CD8-positive, alpha-beta memory T cell (primary cell): ENCODE measurements around the gene CYB5B. TPM values are rescaled to one million over a fixed set of nuclear protein-coding genes. Genes with fewer than 3 reads are reported as not detected.

ENCODE experiments used
- CTCF ChIA-PET: fragments of 350-600 bp; sonication (Branson Sonifier 250); formaldehyde crosslinking; loops from one replicate; lab custom pipeline; 2021; ENCODE audit warnings: antibody characterized with exemption; lab: Charles Lee
- POLR2A ChIA-PET: fragments of 350-600 bp; sonication (Branson Sonifier 250); formaldehyde crosslinking; loops from one replicate; lab custom pipeline; 2021; ENCODE audit warnings: antibody characterized with exemption; lab: Charles Lee
- DNase-seq, 5 donors: peaks; one replicate each; pipeline versions ENCODE4 v3.0.0 to v3.0.0-alpha.2; 2020 to 2022; ENCODE audit warnings: mixed read lengths in 1 of 5
- H3K27ac ChIP-seq: one replicate; pipeline ENCODE4 v1.7.0; 2013; ENCODE audit warnings: low read depth, mild to moderate bottlenecking, low read length, moderate library complexity
- H3K27me3 ChIP-seq: 2 replicates; pipeline ENCODE4 v1.7.0; 2013; ENCODE audit warnings: low read length, mild to moderate bottlenecking; ENCODE audit not compliant: insufficient read depth, poor library complexity, severe bottlenecking
- H3K36me3 ChIP-seq: 2 replicates; pipeline ENCODE4 v1.7.0; 2013; ENCODE audit warnings: mild to moderate bottlenecking, low read length, moderate library complexity; ENCODE audit not compliant: insufficient read depth
- H3K4me1 ChIP-seq: 2 replicates; pipeline ENCODE4 v1.7.0; 2013; ENCODE audit warnings: mild to moderate bottlenecking, low read length, moderate library complexity; ENCODE audit not compliant: insufficient read depth
- H3K4me3 ChIP-seq: 2 replicates; pipeline ENCODE4 v1.7.0; 2013; ENCODE audit warnings: mild to moderate bottlenecking, low read length
- H3K9me3 ChIP-seq: 2 replicates; pipeline ENCODE4 v1.7.0; 2013; ENCODE audit warnings: mild to moderate bottlenecking, low read length
- H3K27ac Mint-ChIP-seq, 8 donors: one replicate each; pipeline ENCODE4 v1.8.0; 2020 to 2021; ENCODE audit warnings: mixed read lengths in 8 of 8, mild to moderate bottlenecking in 6 of 8, inconsistent platforms in 3 of 8, moderate library complexity in 3 of 8
- H3K27me3 Mint-ChIP-seq, 2 donors: one replicate each; pipeline ENCODE4 v1.8.0; 2020 to 2021; ENCODE audit warnings: mixed read lengths in 2 of 2, mild to moderate bottlenecking in 1 of 2, moderate library complexity in 1 of 2
- H3K36me3 Mint-ChIP-seq, 3 donors: one replicate each; pipeline ENCODE4 v1.8.0; 2020 to 2021; ENCODE audit warnings: mixed read lengths in 3 of 3, inconsistent platforms in 1 of 3, mild to moderate bottlenecking in 1 of 3
- H3K4me1 Mint-ChIP-seq, 3 donors: one replicate each; pipeline ENCODE4 v1.8.0; 2020 to 2021; ENCODE audit warnings: mixed read lengths in 3 of 3, inconsistent platforms in 1 of 3, mild to moderate bottlenecking in 1 of 3
- H3K4me3 Mint-ChIP-seq, 7 donors: one replicate each; pipeline ENCODE4 v1.8.0; 2020 to 2021; ENCODE audit warnings: mixed read lengths in 7 of 7, mild to moderate bottlenecking in 6 of 7, moderate library complexity in 4 of 7, inconsistent platforms in 2 of 7
- H3K9me3 Mint-ChIP-seq, 5 donors: one replicate each; pipeline ENCODE4 v1.8.0; 2020 to 2022; ENCODE audit warnings: mixed read lengths in 5 of 5, mild to moderate bottlenecking in 3 of 5, moderate library complexity in 2 of 5, inconsistent platforms in 1 of 5
- polyA plus RNA-seq: library from polyadenylated mRNA; unstranded; fragments of 300-500 nt; fragmentation: Illumina TruSeq; gene quantifications from one replicate; pipeline ENCODE4 v1.2.3, GENCODE V29; 2021
- total RNA-seq, 2 experiments: library from RNA; stranded (reverse); gene quantifications; one replicate each; pipeline ENCODE4 v1.2.3, GENCODE V29; 2021

Gene CYB5B
- total and polyA plus RNA-seq, 3 experiments from 2014 or later, result 115 to 153 (median 152) TPM

- peaks cover 0 to 6% (median 3%) of the 10 kb centered on the region in 3 donors for H3K4me1 Mint-ChIP-seq
- Histone ChIP-seq H3K36me3 (no peaks in the 10 kb centered on the region), H3K27me3 (no peaks in the 10 kb centered on the region), H3K9me3 (no peaks in the 10 kb centered on the region), H3K27ac (no peak overlapping the region), H3K4me1 (no peaks in the 10 kb centered on the region), H3K4me3 (no peak overlapping the region)
- DNase-seq, result no peak
- H3K4me3 Mint-ChIP-seq, result no peak overlapping the region
- no peaks in the 10 kb centered on the region for H3K36me3 Mint-ChIP-seq
- H3K9me3 Mint-ChIP-seq, result no peaks in the 10 kb centered on the region
- H3K27ac Mint-ChIP-seq, result peak overlapping the region in 1 of 8 donors; percentile 81
- H3K27me3 Mint-ChIP-seq, result peaks cover 0 to 3% of the 10 kb centered on the region in 2 donors
- ChIA-PET CTCF (no interaction called here), POLR2A (no interaction called here)
These were observed 78.8 kb downstream of the CYB5B start for GRCh38 chr16:69503244-69503643.

GRCh38 chr16:69508033-69508755 is 83.8 kb downstream of the CYB5B start:
- H3K9me3 Mint-ChIP-seq, result no peaks in the 10 kb centered on the region
- H3K27ac Mint-ChIP-seq, result peak overlapping the region in 1 of 8 donors; percentile 37
- no peaks in the 10 kb centered on the region for H3K36me3 Mint-ChIP-seq
- Histone ChIP-seq H3K4me1 (no peaks in the 10 kb centered on the region), H3K27ac (no peak overlapping the region), H3K9me3 (no peaks in the 10 kb centered on the region), H3K36me3 (no peaks in the 10 kb centered on the region), H3K27me3 (no peaks in the 10 kb centered on the region), H3K4me3 (no peak overlapping the region)
- no peak for DNase-seq
- no peak overlapping the region for H3K4me3 Mint-ChIP-seq
- CTCF ChIA-PET, result no interaction called here
- no peaks in the 10 kb centered on the region for H3K4me1 Mint-ChIP-seq
- peaks cover 1 to 3% of the 10 kb centered on the region in 2 donors for H3K27me3 Mint-ChIP-seq
- POLR2A ChIA-PET, result no interaction called here

- no peaks in the 10 kb centered on the region for H3K27me3 ChIP-seq
- no peaks in the 10 kb centered on the region for H3K4me1 ChIP-seq
- no peaks in the 10 kb centered on the region for H3K36me3 ChIP-seq
- no peaks in the 10 kb centered on the region for H3K36me3 Mint-ChIP-seq
- no peak overlapping the region for H3K4me3 Mint-ChIP-seq
- H3K27ac ChIP-seq, result no peak overlapping the region
- no peak overlapping the region for H3K4me3 ChIP-seq
- no peak overlapping the region for H3K27ac Mint-ChIP-seq
- ChIA-PET POLR2A (no interaction called here), CTCF (no interaction called here)
- H3K9me3 Mint-ChIP-seq, result no peaks in the 10 kb centered on the region
- no peaks in the 10 kb centered on the region for H3K4me1 Mint-ChIP-seq
- no peak for DNase-seq
- H3K9me3 ChIP-seq, result no peaks in the 10 kb centered on the region
- peaks cover 1 to 3% of the 10 kb centered on the region in 2 donors for H3K27me3 Mint-ChIP-seq
These were observed 84.7 kb downstream of the CYB5B start for GRCh38 chr16:69509125-69509524.

GRCh38 chr16:69511651-69512050 is 87.2 kb downstream of the CYB5B start:
- H3K4me1 Mint-ChIP-seq, result no peaks in the 10 kb centered on the region
- peaks cover 0 to 5% (median 0%) of the 10 kb centered on the region in 3 donors for H3K36me3 Mint-ChIP-seq
- ChIA-PET CTCF (interaction anchor here (0.5 kb wide), 1 partner anchor 112 kb away, joined by 3 read pairs; no protein-coding TSS in a partner anchor), POLR2A (no interaction called here)
- Histone ChIP-seq H3K27ac (no peak overlapping the region), H3K4me3 (no peak overlapping the region), H3K36me3 (no peaks in the 10 kb centered on the region), H3K9me3 (no peaks in the 10 kb centered on the region), H3K27me3 (no peaks in the 10 kb centered on the region), H3K4me1 (no peaks in the 10 kb centered on the region)
- H3K27me3 Mint-ChIP-seq, result peaks cover 5 to 7% of the 10 kb centered on the region in 2 donors
- no peak overlapping the region for H3K4me3 Mint-ChIP-seq
- H3K9me3 Mint-ChIP-seq, result no peaks in the 10 kb centered on the region
- no peak for DNase-seq
- no peak overlapping the region for H3K27ac Mint-ChIP-seq

GRCh38 chr16:69513180-69513966 is 89.0 kb downstream of the CYB5B start:
- Mint-ChIP-seq H3K36me3 (peaks cover 0 to 5% (median 0%) of the 10 kb centered on the region in 3 donors), H3K9me3 (no peaks in the 10 kb centered on the region), H3K4me1 (no peaks in the 10 kb centered on the region), H3K27me3 (peaks cover 4 to 7% of the 10 kb centered on the region in 2 donors), H3K4me3 (no peak overlapping the region), H3K27ac (no peak overlapping the region)
- no peak overlapping the region for H3K4me3 ChIP-seq
- no peaks in the 10 kb centered on the region for H3K36me3 ChIP-seq
- no peaks in the 10 kb centered on the region for H3K4me1 ChIP-seq
- POLR2A ChIA-PET, result no interaction called here
- CTCF ChIA-PET, result no interaction called here
- DNase-seq, result no peak
- H3K27ac ChIP-seq, result no peak overlapping the region
- no peaks in the 10 kb centered on the region for H3K9me3 ChIP-seq
- no peaks in the 10 kb centered on the region for H3K27me3 ChIP-seq

- no peaks in the 10 kb centered on the region for H3K4me1 Mint-ChIP-seq
- H3K36me3 Mint-ChIP-seq, result peaks cover 0 to 5% (median 0%) of the 10 kb centered on the region in 3 donors
- CTCF ChIA-PET, result no interaction called here
- POLR2A ChIA-PET, result no interaction called here
- no peak overlapping the region for H3K4me3 ChIP-seq
- no peak overlapping the region for H3K27ac Mint-ChIP-seq
- peaks cover 4 to 7% of the 10 kb centered on the region in 2 donors for H3K27me3 Mint-ChIP-seq
- no peak for DNase-seq
- H3K9me3 ChIP-seq, result no peaks in the 10 kb centered on the region
- H3K4me3 Mint-ChIP-seq, result no peak overlapping the region
- no peak overlapping the region for H3K27ac ChIP-seq
- H3K36me3 ChIP-seq, result no peaks in the 10 kb centered on the region
- H3K27me3 ChIP-seq, result no peaks in the 10 kb centered on the region
- H3K4me1 ChIP-seq, result no peaks in the 10 kb centered on the region
- no peaks in the 10 kb centered on the region for H3K9me3 Mint-ChIP-seq
These were observed 89.9 kb downstream of the CYB5B start for GRCh38 chr16:69514356-69514755.

Other genes with a start within 250 kb of the CYB5B start
- gene SNTB2, start 237.5 kb upstream of the CYB5B start, total RNA-seq, result 10 to 100 TPM; 13.6 to 14.9 TPM
- gene SNTB2, start 237.5 kb upstream of the CYB5B start, polyA plus RNA-seq, result 28.2 TPM
- gene VPS4A, start 113.3 kb upstream of the CYB5B start, total RNA-seq, result 10 to 100 TPM; 35.7 to 35.9 TPM
- gene VPS4A, start 113.3 kb upstream of the CYB5B start, polyA plus RNA-seq, result 48.1 TPM
- 10 to 100 TPM; 29.1 to 34.9 TPM for gene PDF, start 94.0 kb upstream of the CYB5B start, total RNA-seq
- gene PDF, start 94.0 kb upstream of the CYB5B start, polyA plus RNA-seq, result 17.4 TPM
- 10 to 100 TPM; 38.1 to 40.0 TPM for gene COG8, start 85.1 kb upstream of the CYB5B start, total RNA-seq
- gene COG8, start 85.1 kb upstream of the CYB5B start, polyA plus RNA-seq, result 42.3 TPM
- 10 to 100 TPM; 73.8 to 80.1 TPM for gene NIP7, start 84.8 kb upstream of the CYB5B start, total RNA-seq
- 23.7 TPM for gene NIP7, start 84.8 kb upstream of the CYB5B start, polyA plus RNA-seq
- gene TMED6, start 72.8 kb upstream of the CYB5B start, total RNA-seq, result 1 to 10 TPM in 1 of 2 experiments, under 1 TPM in 1; 0.80 to 1.4 TPM
- not detected for gene TMED6, start 72.8 kb upstream of the CYB5B start, polyA plus RNA-seq
- 10 to 100 TPM; 55.4 to 60.6 TPM for gene TERF2, start 38.6 kb upstream of the CYB5B start, total RNA-seq
- 29.5 TPM for gene TERF2, start 38.6 kb upstream of the CYB5B start, polyA plus RNA-seq
- gene NFAT5, start 141.3 kb downstream of the CYB5B start, total RNA-seq, result 10 to 100 TPM; 39.0 to 41.0 TPM
- 11.3 TPM for gene NFAT5, start 141.3 kb downstream of the CYB5B start, polyA plus RNA-seq